Glutamatergic neuron (in vitro differentiated cells): ENCODE data around the gene CPA4. TPM values are rescaled to one million over a fixed set of nuclear protein-coding genes. Genes with fewer than 3 reads are reported as not detected.
"Not testable (repeated sequence)": the region's sequence is repeated elsewhere in the genome, so short reads cannot be mapped to it uniquely, and the experiment has no call there.

Source experiments
- DNase-seq: peaks from one replicate; pipeline ENCODE4 v3.0.0; 2022
- H3K27ac Mint-ChIP-seq: one replicate; pipeline ENCODE4 v1.8.0; 2020; ENCODE audit warnings: mild to moderate bottlenecking, mixed read lengths, inconsistent platforms; ENCODE audit not compliant: unreplicated experiment
- H3K27me3 Mint-ChIP-seq: one replicate; pipeline ENCODE4 v1.8.0; 2020; ENCODE audit warnings: mild to moderate bottlenecking, moderate library complexity, mixed read lengths, inconsistent platforms; ENCODE audit not compliant: unreplicated experiment
- H3K36me3 Mint-ChIP-seq: one replicate; pipeline ENCODE4 v1.8.0; 2020; ENCODE audit warnings: mild to moderate bottlenecking, mixed read lengths, inconsistent platforms; ENCODE audit not compliant: unreplicated experiment
- H3K4me1 Mint-ChIP-seq: one replicate; pipeline ENCODE4 v1.8.0; 2020; ENCODE audit warnings: mild to moderate bottlenecking, low read depth, mixed read lengths, inconsistent platforms; ENCODE audit not compliant: unreplicated experiment
- H3K4me3 Mint-ChIP-seq: one replicate; pipeline ENCODE4 v1.8.0; 2020; ENCODE audit warnings: mild to moderate bottlenecking, mixed read lengths, inconsistent platforms; ENCODE audit not compliant: unreplicated experiment
- H3K9me3 Mint-ChIP-seq: one replicate; pipeline ENCODE4 v1.8.0; 2020; ENCODE audit warnings: mild to moderate bottlenecking, moderate library complexity, mixed read lengths, inconsistent platforms; ENCODE audit not compliant: unreplicated experiment
- long read RNA-seq: library from polyadenylated mRNA; unstranded; transcript quantifications from one replicate; pipeline ENCODE4 v2.0.0, GENCODE V29; 2020; ENCODE audit not compliant: unreplicated experiment
- total RNA-seq: library from RNA; stranded (reverse); fragmentation: NEBNext Ultra II Directional; extraction: Animal tissue kit (Norgen Biotek cat#: 25700); gene quantifications from one replicate; pipeline ENCODE4 v1.2.1, GENCODE V29; 2021; ENCODE audit not compliant: unreplicated experiment
- TF ChIP-seq, protein P1 (sequence below): fragments of 200-600 bp; sonication (generic); IDR thresholded peaks from one replicate; pipeline ENCODE4 v1.5.0; 2021; ENCODE audit not compliant: partially characterized antibody, unreplicated experiment

Gene CPA4, protein sequence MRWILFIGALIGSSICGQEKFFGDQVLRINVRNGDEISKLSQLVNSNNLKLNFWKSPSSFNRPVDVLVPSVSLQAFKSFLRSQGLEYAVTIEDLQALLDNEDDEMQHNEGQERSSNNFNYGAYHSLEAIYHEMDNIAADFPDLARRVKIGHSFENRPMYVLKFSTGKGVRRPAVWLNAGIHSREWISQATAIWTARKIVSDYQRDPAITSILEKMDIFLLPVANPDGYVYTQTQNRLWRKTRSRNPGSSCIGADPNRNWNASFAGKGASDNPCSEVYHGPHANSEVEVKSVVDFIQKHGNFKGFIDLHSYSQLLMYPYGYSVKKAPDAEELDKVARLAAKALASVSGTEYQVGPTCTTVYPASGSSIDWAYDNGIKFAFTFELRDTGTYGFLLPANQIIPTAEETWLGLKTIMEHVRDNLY
- not detected for total RNA-seq
- long read RNA-seq: 0 reads

DNA sequence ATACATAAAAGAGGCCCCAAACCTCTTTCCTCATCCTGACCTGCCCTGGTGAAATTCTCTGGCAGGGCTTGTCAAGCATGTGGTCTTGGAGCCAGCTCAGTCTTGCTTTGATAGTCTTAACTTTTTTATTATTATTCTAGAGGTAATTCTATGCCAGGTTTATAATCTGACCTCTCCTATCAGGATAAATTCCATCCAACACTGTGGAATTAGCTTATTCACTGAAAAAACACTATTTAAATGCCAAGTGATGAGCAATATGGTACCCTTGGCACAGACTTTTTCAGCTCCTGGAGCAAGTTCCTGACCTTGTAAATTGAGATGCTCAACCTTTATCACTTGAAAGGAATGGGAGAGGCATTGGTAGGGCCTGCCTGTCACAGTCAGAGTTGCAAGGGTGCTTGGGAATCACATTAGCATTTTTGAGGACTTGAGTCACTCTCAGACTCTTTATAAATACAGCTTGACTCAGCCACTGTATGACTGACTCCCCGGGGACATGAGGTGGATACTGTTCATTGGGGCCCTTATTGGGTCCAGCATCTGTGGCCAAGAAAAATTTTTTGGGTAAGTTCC, at the start of gene CPA4:
TSS of gene CPA4 (plus strand) at position 480 of the 576 bp plus-strand sequence. CDS start at position 500, 20 bp downstream.
- Mint-ChIP-seq H3K4me1 (no peaks in the 10 kb centered on the region), H3K36me3 (peaks cover 7% of the 10 kb centered on the region), H3K4me3 (no peak within 1 kb of the TSS), H3K27me3 (peaks cover 7% of the 10 kb centered on the region), H3K9me3 (no peaks in the 10 kb centered on the region), H3K27ac (no peak within 1 kb of the TSS)
- no peak for DNase-seq
- TF ChIP-seq, protein P1, sequence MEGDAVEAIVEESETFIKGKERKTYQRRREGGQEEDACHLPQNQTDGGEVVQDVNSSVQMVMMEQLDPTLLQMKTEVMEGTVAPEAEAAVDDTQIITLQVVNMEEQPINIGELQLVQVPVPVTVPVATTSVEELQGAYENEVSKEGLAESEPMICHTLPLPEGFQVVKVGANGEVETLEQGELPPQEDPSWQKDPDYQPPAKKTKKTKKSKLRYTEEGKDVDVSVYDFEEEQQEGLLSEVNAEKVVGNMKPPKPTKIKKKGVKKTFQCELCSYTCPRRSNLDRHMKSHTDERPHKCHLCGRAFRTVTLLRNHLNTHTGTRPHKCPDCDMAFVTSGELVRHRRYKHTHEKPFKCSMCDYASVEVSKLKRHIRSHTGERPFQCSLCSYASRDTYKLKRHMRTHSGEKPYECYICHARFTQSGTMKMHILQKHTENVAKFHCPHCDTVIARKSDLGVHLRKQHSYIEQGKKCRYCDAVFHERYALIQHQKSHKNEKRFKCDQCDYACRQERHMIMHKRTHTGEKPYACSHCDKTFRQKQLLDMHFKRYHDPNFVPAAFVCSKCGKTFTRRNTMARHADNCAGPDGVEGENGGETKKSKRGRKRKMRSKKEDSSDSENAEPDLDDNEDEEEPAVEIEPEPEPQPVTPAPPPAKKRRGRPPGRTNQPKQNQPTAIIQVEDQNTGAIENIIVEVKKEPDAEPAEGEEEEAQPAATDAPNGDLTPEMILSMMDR: no peak

DNA sequence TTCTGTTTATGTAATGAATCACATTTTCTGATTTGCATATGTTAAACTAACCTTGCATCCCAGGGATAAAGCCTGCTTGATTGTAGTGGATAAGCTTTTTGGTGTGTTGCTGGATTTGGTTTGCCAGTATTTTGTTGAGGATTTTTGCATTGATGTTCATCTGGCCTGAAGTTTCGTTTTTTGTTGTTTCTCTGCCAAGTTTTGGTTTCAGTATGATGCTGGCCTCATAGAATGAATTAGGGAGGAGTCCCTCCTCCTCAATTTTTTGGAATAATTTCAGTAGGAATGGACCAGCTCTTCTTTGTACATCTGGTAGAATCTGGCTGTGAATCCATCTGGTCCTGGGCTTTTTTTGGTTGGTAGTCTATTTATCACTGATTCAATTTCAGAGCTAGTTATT, 49.5 kb upstream of the CPA4 start:
- H3K36me3 Mint-ChIP-seq, H3K9me3 Mint-ChIP-seq, H3K4me3 Mint-ChIP-seq, H3K27me3 Mint-ChIP-seq, H3K27ac Mint-ChIP-seq, DNase-seq, H3K4me1 Mint-ChIP-seq: not testable (repeated sequence)

DNA sequence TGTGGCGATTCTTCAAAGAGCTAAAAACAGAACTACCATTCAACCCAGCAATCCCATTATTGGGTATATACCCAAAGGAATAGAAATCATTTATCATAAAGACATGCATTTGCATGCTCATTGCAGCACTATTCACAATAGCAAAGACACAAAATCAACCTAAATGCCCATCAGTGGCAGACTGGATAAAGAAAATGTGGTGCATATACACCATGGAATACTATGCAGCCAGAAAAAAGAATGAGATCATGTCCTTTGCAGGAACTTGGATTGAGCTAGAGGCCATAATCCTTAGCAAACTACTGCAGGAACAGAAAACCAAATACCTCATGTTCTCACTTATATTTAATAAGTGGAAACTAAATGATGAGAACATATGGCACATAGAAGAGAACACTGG, 46.5 kb upstream of the CPA4 start:
- H3K9me3 Mint-ChIP-seq, H3K4me1 Mint-ChIP-seq, DNase-seq, H3K27me3 Mint-ChIP-seq, H3K4me3 Mint-ChIP-seq, H3K27ac Mint-ChIP-seq: not testable (repeated sequence)
- peaks cover 13% of the 10 kb centered on the region for H3K36me3 Mint-ChIP-seq

DNA sequence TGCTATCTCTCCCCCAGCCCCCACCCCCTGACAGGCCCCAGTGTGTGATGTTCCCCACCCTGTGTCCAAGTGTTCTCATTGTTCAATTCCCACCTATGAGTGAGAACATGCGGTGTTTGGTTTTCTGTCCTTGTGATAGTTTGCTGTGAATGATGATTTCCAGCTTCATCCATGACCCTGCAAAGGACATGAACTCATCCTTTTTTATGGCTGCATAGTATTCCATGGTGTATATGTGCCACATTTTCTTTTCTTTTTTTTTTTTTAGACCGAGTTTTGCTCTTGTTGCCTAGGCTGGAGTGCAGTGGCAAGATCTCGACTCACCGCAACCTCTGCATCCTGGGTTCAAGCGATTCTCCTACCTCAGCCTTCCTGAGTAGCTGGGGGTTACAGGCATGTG, 44.1 kb upstream of the CPA4 start:
- peaks cover 26% of the 10 kb centered on the region for H3K36me3 Mint-ChIP-seq
- H3K4me1 Mint-ChIP-seq, H3K4me3 Mint-ChIP-seq, DNase-seq, H3K27ac Mint-ChIP-seq, H3K27me3 Mint-ChIP-seq, H3K9me3 Mint-ChIP-seq: not testable (repeated sequence)

DNA sequence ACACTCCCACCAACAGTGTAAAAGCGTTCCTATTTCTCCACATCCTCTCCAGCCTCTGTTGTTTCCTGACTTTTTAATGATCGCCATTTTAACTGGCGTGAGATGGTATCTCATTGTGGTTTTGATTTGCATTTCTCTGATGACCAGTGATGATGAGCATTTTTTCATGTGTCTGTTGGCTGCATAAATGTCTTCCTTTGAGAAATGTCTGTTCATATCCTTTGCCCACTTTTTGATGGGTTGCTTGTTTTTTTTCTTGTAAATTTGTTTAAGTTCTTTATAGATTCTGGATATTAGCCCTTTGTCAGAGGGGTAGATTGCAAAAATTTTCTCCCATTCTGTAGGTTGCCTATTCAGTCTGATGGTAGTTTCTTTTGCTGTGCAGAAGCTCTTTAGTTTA, 43.3 kb upstream of the CPA4 start:
- not testable (repeated sequence) for H3K4me3 Mint-ChIP-seq, H3K27me3 Mint-ChIP-seq, DNase-seq, H3K4me1 Mint-ChIP-seq, H3K9me3 Mint-ChIP-seq, H3K27ac Mint-ChIP-seq
- peaks cover 27% of the 10 kb centered on the region for H3K36me3 Mint-ChIP-seq

DNA sequence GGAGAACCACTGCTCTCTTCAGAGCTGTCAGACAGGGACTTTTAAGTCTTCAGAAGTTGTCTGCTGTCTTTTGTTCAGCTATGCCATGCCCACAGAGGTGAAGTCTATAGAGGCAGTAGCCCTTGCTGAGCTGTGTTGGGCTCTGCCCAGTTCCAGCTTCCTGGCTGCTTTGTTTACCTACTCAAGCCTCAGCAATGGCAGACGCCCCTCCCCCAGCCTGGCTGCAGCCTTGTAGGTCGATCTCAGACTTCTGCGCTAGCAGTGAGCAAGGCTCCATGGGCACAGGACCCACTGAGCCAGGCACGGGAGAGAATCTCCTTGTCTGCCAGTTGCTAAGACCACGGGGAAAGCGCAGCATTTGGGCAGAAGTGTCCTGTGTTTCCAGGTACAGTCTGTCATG, 38.4 kb upstream of the CPA4 start:
- peaks cover 26% of the 10 kb centered on the region for H3K36me3 Mint-ChIP-seq
- H3K27me3 Mint-ChIP-seq: peaks cover 3% of the 10 kb centered on the region
- H3K4me3 Mint-ChIP-seq: no peak overlapping the region
- H3K9me3 Mint-ChIP-seq: peaks cover 9% of the 10 kb centered on the region
- H3K27ac Mint-ChIP-seq: no peak overlapping the region
- TF ChIP-seq, protein P1: no peak
- peaks cover 2% of the 10 kb centered on the region for H3K4me1 Mint-ChIP-seq
- no peak for DNase-seq

DNA sequence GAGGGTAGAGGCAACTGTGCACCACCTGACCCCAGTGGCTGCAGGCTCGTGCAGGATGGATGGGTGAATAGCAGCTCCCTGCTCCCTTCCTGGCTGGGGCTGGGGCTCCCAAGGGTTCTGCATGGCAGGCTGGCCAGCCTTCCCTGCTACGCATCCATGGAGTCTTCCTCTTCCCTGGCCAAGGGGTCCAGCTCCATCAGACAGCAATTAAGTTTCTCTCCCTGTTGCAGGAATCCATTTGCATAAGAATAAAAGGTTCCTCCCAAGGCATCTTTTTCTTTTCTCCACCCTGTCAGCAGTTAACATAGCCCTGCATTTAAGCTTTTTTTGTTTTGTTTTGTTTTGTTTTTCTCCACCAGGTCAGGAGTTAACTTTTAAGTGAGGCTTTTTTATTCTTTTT, 36.3 kb upstream of the CPA4 start:
- no peak for DNase-seq
- H3K27me3 Mint-ChIP-seq: peaks cover 2% of the 10 kb centered on the region
- peaks cover 22% of the 10 kb centered on the region for H3K36me3 Mint-ChIP-seq
- peaks cover 8% of the 10 kb centered on the region for H3K9me3 Mint-ChIP-seq
- no peak overlapping the region for H3K27ac Mint-ChIP-seq
- H3K4me1 Mint-ChIP-seq: peaks cover 2% of the 10 kb centered on the region
- H3K4me3 Mint-ChIP-seq: no peak overlapping the region
- TF ChIP-seq, protein P1: no peak
